GM18507 (cell line): Measurements from ENCODE around the gene SOX12.

Experiments used
- DNase-seq: peaks from one replicate; pipeline ENCODE4 v3.0.0; 2011; ENCODE audit warnings: low read depth; ENCODE audit not compliant: insufficient read length; ENCODE audit errors: extremely low spot score
- FAIRE-seq: peaks from 2 replicates; lab custom pipeline; 2011; peaks lifted over from hg19 to GRCh38; lab: Jason Lieb, UNC

Gene SOX12

DNA sequence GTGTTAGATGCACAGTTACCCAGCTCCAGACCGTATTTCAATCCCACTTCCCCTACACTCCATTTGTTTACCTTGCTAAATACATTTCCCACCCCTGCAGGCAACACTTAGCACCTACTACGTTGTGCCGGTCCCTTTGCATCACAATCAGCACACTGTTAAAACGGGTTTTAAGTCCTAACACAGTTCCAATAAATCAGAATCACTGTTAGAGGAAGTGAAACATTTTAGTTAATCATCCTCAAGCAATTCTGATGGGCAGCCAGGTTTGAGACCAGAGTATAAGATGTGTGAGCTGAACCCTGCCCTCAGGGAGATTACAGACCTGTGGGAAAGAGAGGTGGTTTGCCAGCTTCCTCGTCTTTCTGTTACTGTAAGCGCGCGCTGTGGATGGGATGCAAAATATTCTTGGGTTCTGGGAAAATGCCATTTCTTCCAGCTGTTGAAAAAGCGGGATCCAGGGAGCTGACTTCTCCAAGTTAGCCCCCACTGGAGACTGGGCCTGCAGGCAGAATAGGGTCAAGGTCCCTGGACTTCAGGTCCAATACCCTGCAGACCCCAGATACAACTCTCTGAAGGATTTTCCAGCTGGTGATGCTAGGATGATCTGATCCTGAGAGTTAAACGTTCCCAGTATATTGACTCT is 24.9 kb upstream of the SOX12 start:
- FAIRE-seq (peak; percentile 31), DNase-seq (no peak)

GRCh38 chr20:301886-302848 is 23.2 kb upstream of the SOX12 start:
- FAIRE-seq: no peak

DNA sequence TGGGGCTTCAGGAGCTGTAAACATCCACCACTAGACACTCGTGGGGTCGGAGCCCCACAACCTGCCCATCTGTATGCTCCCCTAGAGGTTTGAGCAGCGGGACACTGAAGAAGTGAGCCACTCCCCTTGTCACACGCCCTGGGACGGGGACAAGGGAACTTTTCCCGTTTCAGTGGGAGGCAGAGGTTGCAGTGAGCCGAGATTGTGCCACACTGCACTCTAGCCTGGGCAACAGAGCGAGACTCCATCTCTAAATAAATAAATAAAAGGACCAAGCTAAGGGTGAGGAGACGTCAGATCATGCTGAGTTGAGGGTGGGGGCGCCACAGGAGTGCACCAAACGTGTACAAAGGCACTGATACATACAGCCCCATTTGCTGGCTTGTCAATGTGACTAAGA is 19.6 kb upstream of the SOX12 start:
- no peak for DNase-seq
- no peak for FAIRE-seq

More at GRCh38 chr20:301886-302848, 23.2 kb upstream of the SOX12 start:
- no peak for DNase-seq

GRCh38 chr20:308427-309038 is 16.8 kb upstream of the SOX12 start:
- DNase-seq (no peak), FAIRE-seq (no peak)

DNA sequence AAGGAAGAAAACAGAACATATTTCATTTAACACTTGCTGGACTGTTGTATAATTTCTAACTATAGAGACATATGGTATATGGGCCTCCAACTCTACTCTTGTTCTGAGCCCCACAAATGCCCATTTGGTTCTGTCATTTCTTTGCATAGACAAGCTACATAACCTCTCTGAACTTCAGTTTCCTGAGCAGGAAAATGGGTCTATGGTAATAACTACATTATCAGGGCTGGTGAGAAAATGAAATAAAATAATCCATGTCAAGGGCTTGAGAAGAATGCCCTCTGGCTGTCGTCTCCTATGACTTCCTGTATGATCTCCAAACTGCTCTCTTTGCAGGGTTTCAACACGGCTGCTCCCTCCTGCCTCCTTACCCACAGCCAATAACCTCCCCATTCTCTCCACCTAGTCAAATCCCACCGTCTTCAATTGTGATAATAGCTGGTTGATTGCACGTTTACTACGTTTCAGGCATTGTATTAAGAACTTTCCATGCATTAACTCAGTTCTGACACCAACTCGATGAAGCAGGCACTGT is 16.0 kb upstream of the SOX12 start:
- FAIRE-seq (no peak), DNase-seq (no peak)

DNA sequence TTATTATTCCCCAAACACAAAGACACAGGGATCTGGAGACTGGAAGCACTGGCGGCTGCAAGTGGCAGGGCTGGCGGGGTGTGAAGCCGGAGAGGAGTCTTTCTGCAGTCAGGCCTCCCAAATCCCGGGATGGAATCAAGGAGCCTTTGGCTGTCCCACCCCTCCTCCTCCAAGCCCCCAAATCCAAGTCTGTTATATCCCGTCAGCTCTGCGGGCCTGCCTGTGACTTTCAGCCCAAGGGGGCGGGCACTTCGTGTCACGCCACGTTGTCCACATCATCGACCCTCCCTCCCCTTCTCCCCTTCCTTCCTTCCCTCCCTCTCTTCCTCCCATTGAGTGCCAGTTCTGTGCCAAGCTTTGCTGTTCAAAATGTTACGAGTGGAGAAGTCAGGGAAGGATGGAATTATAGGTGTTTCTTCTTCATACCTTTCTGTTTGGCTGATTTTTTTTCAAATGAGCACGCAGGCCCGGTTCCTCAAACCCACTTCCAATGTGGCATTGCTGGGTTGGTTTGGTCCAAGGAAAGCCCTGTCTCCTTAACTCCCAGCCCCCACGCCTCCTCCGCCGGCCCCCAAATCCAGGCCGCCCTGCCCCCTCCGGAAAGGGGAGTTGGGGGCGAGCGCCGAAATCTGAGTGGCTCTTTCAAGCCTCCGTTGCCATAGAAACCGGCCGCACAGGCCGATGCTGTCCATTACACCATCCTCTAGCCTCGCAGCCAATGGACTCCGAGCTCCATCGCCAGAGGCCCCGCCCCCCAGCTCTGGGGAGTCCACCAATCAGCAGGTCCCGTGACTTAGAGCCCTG is 15.3 kb upstream of the SOX12 start:
- FAIRE-seq (peak; percentile 80), DNase-seq (peak; percentile 81)

GRCh38 chr20:310645-311044 is 14.7 kb upstream of the SOX12 start:
- DNase-seq (no peak), FAIRE-seq (peak; percentile 15)

DNA sequence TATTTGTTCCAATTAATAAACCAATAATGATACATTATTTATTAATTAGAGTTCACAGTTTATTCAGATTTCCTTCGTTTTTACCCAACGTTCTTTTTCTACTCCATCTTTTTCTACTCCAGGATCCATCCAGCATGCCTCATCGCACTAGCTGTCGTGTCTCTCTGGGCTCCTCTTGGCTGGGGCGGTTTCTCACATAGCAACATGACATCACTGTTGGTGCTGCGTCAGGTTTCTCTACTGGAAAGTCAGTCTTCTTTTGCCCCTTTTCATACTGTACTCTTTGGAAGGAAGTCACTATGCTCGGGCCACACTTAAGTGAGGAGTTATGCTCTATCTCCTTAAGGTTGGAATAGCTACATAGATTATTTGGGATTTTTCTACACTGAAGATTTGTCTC is 13.7 kb upstream of the SOX12 start:
- DNase-seq (no peak), FAIRE-seq (no peak)

- DNase-seq (no peak), FAIRE-seq (no peak)
These were observed 13.3 kb upstream of the SOX12 start for GRCh38 chr20:312067-312466.

DNA sequence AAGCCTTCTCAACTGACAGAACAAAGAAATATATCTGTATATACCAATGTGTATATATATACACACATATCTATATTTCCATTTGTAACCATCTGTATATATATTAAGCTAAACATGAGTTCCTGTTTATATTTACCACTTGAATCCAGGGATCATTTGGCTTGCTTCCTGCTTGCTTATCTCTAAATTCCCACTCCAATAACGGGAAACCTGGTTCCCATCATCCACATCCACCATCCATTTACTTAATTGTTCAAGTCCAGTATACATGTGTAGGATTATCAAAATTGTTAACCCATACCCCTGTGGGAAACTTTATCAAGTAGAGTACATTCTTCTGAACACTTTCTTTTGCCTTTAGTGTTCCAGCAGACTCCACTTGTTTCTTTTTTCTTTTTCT is 12.5 kb upstream of the SOX12 start:
- DNase-seq (no peak), FAIRE-seq (no peak)

DNA sequence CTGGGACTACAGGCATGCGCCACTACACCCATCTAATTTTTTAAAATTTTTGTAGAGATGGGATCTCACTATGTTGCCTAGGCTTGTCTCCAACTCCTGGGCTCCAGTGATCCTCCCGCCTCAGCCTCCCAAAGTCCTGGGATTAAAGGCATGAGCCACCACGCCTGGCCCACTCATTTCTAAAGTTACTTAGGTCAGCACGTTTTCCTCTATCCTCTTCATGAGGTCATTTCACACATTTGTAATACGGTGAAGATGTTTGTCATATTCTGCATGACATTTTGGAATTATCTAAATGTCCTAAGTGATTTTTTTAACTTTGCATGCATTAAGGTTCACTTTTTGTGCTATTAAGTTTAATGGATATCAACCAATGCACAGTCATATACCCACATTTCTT is 11.9 kb upstream of the SOX12 start:
- DNase-seq: no peak
- FAIRE-seq: no peak

DNA sequence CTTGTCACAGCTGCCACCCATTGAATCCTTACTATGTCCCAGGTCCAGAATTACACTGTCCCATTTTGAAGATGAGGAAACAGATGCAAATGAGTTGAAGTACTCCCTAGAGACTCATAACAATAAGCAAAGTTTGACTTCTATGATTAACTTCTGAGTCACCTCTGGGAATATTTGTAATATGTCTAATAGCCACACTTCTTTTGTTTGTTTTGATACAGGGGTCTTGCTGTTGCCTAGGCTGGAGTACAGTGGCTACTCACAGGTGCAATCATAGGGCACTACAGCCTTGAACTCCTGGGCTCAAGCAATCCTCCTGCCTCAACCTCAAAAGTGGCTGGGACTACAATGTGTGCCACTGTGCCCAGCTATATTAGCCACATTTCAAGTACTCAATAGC is 11.4 kb upstream of the SOX12 start:
- no peak for FAIRE-seq
- DNase-seq: no peak

DNA sequence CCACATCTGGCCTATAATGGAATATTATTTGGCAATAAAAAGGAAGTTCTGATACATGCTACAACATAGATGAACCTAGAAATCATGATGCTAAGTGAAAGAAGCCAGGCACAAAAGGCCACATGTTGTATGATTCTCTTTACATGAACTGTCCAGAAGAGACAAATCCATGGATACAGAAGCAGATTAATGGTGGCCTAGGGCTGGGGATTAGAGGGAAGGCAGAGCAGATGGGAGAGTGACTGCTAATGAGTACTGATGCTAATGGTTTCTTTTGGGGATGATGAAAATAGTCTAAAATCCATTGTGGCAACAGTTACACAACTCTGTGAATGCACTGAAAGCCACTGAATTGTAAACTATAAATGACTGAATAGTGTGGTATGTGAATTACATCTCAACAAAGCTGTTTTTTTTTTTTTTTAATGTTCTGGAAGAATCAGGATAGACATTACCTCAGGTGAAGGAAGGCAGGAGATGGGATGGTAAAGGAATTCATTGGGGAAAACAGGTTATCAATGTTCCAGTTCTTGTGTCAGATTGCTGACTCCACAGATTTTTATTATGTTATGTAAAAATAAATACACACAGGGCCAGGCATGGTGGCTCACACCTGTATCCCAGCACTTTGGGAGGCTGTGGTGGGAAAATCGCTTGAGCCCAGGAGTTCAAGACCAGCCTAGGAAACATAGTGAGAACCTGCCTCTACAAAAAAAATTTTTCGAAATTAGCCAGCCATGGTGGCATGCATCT is 8.9 kb upstream of the SOX12 start:
- FAIRE-seq: no peak

DNA sequence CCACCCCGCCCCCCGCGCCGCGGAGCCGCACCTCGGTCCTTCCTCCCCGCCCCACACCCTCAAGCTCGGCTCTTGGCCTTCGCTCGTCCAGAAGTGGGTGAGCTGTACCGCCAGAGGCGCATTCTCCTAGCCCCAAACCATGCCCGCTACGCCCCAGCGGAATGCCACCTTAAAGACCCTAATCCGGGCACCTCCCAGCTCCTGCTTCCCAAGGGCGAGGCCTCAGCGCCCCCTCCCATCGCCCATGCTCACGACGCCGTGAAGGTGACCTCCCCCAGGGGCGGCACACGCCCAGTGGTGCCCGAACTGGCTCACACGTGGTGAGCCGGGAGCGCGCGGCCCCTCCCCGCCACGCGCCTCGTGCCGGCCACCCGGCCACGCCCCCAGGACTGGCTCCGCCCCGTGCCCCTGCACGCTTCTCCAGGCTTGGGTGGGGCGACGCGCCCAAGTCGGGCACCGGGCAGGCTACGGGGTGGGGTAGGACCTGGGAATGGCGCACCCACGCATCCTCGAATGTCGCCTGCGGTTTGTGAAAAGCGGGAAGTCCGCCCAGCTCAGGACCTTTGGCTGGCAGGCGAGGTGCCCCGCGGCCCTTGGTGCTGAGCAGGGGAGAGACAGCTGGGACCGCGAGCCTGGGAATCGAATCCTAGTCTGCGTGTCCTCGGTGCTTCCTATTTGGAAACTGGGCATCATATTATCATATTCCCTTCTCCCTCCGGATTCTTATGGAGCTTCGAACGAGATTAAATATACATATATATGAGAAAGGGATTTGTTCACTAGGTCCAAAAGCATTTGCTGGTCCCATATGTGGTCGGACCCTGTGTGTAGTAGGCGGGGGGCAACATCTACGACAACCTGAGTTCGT is 941 bp upstream of the SOX12 start:
- peak; percentile 93 for FAIRE-seq
- DNase-seq: peak; percentile 69

More for the DNA sequence above, 8.9 kb upstream of the SOX12 start:
- DNase-seq: no peak

GRCh38 chr20:325889-326644 is 715 bp downstream of the SOX12 start:
- DNase-seq (no peak), FAIRE-seq (no peak)

DNA sequence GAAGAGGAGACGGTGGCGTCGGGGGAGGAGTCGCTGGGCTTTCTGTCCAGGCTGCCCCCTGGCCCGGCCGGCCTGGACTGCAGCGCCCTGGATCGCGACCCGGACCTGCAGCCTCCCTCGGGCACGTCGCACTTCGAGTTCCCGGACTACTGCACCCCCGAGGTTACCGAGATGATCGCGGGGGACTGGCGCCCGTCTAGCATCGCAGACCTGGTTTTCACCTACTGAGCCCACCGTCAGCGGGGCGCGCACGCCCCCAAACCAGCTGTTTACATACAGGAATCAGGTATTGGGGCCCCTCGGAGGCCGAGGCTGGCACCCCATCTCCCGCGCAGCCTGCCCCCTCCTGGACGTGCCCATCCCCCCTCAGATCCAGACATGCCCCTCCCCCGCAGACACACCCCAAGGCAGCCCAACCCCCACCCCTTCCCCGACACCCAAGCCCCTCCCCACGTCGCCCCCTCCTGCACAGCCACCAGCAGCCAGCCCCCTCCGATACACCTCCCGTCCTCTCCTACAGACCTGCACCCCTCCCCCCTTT is 1.4 kb downstream of the SOX12 start:
- FAIRE-seq: no peak
- DNase-seq: no peak
